ENCODE results near the gene FPGT.
"Not testable (repeated sequence)": the region's sequence is repeated elsewhere in the genome, so short reads cannot be mapped to it uniquely, and the experiment has no call there.

The FPGT gene

GRCh38 chr1:74197657-74198552 lies at the start of gene FPGT, which contains the start of gene LRRIQ3:
Gene FPGT, plus strand, starts transcription at chr1:74198242. Its CDS starts 37 bp downstream, at chr1:74198279.
Gene LRRIQ3, minus strand, starts transcription at chr1:74198176. Its CDS starts 14,492 bp downstream, at chr1:74183684.
- DNase-seq: peak; percentile 85 to 90

DNA sequence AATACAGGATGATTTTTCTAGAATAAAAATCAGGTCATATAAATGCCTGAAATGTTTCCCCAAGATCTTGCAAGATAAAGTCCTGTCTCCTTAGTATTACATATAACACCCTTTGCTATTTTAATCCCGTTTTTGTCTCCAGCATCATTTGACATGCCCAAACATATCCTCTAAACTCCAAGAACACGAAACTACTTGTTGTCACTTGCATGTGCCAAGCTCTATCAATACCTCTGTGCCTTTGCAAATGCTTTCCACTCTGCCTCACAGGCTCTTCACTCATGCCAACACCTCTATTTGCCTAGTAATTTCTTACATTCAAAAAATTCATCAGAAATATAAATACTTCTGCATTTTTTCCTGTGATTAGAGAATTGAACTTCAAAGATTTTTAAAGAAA lies 38.0 kb upstream of the FPGT start:
- no peak for DNase-seq

DNA sequence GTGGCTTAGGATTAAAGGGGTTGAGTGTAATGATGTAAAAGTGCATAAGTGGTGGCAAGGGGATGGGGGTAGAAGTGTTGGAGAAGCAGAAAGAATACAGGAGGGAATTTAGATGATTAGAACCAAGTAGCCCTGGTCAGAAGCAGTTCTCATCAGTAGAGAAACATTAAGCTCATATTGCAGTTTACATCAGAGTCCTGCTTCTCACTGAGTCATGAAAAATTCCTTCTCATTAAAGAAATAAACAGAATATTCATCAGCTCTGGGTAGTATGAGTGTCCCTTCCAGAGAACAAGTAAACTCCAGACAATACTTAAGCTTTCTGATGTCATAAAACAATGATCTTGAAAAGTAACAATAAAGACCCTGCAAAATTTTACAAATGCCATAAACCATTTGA lies 36.5 kb upstream of the FPGT start:
- DNase-seq: no peak

GRCh38 chr1:74162333-74162732 lies 35.7 kb upstream of the FPGT start:
- no peak for DNase-seq

DNA sequence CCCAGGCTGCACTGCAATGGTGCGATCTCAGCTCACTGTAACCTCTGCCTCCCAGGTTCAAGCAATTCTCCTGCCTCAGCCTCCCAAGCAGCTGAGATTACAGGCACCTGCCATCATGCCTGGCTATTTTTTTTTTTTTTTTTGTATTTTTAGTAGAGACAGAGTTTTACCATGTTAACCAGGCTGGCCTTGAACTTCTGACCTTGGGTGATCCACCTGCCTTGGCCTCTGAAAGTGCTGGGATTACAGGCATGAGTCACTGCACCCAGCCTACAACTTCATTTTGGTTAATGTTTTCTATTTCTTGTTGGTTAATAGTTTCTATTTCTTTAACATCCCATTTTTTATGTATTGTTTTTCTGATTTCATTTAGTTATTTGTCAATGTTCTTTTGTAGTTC lies 23.6 kb upstream of the FPGT start:
- DNase-seq: not testable (repeated sequence)

DNA sequence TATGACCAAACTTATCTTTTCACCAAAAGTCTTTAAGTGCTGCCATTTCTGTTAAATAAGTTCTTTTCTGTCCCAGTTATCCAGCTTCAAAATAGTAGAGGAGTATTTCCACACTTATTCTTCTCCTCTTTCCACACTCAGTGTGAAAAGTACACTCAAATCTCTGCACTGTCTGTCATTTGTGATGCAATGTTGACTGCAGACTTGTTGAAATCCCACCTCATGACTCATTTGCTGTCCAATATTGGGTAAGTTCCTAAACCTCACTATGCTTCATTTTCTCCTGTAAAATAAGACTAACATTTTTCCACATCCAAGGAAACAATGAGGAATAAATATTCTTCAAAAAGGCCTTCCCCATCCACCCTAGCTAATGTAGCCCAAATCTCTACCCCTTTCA lies 17.6 kb upstream of the FPGT start:
- DNase-seq: peak in 1 of 2 experiments; percentile 22

DNA sequence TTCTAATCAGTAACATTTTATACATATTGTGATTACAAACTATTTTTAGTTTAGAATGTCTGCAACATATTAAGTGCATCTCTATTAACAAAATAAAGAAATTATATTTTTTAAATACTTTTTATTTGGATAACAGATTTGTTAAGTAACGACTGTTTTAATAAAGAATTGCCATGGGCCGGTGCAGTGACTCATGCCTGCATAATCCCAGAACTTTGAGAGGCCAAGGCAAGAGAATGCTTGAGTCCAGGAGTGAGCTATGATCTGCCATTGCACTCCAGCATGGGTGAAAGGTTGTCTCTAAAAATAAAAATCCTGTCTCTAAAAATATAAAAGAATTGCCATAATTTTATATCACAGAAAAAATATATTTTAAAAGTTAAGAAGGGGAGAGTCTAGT lies 4.1 kb upstream of the FPGT start:
- no peak for DNase-seq

DNA sequence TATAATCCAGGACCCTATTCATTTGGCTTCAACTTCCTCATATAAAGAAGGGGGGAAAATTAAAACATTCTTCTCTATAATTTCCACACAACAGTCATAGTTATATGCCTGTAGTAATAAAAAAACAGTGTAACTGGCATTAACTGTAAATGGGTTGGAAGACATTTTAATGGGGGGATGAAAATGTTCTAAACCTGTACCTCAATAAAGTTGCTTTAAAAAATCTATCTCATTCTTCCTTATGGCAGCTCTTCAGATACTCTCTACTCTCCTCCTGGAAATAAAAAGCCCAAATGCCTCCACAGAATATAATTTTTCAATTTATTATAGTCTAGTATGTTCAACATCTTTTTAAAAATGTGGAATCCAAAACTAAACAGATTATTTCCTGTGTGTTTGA lies 2.7 kb upstream of the FPGT start:
- no peak for DNase-seq

GRCh38 chr1:74197255-74197654 lies 787 bp upstream of the FPGT start:
- no peak for DNase-seq

DNA sequence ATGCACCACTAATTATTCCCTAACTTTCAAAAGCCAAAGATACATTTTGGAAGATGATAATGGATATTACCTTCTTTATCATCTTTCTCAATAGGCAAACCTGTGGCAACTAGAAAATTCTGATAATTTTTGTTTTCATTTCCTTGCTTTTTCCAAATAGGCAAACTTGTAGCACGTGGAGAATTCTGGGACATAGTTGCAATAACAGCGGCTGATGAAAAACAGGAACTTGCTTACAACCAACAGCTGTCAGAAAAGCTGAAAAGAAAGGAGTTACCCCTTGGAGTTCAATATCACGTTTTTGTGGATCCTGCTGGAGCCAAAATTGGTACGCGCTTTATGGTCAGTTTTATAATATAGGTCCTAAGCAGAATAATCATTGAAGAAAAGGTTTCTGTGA lies 1.5 kb downstream of the FPGT start:
- peak; percentile 43 to 60 for DNase-seq

DNA sequence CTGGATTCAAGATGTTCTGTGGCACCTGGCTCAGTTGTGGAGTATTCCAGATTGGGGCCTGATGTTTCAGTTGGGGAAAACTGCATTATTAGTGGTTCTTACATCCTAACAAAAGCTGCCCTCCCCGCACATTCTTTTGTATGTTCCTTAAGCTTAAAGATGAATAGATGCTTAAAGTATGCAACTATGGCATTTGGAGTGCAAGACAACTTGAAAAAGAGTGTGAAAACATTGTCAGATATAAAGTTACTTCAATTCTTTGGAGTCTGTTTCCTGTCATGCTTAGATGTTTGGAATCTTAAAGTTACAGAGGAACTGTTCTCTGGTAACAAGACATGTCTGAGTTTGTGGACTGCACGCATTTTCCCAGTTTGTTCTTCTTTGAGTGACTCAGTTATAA lies 7.2 kb downstream of the FPGT start:
- no peak for DNase-seq

DNA sequence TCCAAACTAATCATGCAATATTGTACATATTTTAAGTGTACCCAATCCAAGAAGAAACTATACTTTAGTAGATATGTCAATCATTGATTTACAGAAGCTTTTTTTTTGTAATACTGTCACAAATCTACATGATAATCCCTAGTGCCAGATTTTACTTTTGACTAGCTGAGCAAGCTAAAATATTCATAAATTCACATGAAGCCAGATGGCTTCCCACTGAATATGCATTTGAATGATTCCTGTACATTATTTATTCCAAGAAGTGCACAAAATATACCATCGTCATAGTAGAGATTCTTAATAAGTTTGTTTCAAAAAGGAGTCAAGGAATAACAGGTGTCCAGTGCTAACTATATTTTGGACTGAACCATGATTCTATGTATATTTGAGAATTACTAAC lies 17.2 kb downstream of the FPGT start:
- no peak for DNase-seq

DNA sequence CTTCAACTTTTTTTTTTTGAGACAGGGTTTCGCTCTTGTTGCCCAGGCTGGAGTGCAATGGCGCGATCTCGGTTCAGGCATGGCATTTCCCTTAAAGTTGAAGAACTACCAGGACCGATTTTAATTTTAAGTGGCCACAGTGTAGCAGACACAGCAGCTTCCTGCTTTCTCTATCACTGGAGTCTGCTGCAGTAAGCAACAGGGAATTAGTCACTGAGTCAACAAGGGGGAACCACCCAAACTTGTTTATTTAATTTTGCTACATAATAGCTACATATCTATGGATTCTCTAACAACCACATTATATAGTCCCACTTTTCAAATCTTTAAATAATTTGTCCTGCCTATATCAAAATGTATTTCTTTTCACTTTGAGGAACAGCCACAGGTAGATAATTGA lies 24.7 kb downstream of the FPGT start:
- DNase-seq: no peak

DNA sequence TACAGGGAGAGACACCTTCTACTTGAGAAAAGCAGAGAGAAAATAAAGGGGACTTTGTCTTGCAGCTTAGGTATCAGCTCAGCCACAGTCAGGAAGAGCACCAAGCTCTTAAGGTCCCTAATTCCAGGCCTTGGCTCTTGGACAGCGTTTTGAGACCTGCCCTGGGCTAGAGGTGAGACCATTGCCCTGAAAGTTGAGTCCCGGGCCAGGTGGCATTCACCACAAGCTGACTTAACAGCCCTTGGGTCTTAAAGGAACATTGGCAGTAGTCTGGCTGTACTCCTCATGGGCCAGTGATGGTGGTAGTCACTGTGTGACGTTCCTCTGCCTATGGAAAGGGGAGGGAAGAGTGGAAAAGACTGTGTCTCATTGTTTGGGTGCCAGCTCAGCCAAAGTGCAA lies 25.4 kb downstream of the FPGT start:
- DNase-seq: no peak

DNA sequence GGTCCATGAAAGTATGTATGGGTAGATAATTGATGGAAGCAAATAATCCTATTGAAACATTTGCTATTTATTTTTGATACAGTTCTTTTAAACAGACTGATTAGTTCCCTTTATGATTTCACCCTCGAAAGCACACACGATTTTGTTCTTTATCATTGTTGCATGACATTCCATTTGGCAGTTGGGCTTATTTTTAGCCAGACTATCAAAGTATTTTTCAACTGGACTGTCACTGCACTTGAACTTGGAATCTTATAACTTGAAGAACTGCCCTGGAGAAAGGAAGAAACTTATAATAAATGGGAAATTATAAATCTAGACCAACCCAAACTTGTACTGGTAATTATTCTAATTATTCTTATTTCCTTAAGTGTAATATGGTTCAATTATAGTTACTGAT lies 37.1 kb downstream of the FPGT start, which contains the start of gene TNNI3K:
Gene TNNI3K (plus strand): TSS at position 235 of the 400 bp plus-strand sequence. CDS start 65 bp downstream, at position 300.
- no peak for DNase-seq

DNA sequence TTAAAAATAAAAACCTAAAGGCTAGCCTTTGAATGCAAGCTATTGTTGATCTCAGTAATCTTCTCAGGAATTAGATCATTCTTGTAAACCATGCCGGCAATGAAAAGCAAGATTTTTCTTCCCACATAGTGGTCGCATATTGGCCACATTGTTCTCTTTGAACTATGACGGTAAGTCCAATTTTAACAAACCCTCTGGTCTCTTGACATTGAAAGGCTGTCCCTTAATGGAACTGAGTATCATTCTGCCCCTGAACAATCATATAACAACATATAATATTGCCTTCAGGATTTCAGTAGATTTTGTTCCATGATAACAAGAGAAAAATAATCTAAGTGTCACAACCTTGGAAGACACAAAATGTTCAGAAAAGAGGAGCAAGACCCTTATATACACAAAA lies 38.4 kb downstream of the FPGT start:
- DNase-seq: no peak

DNA sequence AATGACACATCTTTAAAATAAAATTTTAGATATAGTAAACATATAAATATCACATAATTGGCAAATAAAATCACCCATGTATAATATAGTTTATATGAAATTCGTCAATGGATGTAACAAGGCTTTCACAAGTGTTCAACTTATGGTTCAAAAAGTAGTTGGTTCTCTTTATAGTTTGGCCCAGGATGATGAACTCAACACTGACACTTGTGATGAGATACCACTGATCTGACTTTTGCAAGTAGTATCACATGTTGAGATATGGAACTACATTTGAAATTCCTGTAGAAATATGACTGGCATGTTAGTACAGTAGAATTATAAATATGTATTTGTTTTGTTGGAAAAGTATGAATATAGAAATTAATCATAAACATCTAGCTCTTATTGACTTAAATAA lies 39.0 kb downstream of the FPGT start:
- DNase-seq: no peak

DNA sequence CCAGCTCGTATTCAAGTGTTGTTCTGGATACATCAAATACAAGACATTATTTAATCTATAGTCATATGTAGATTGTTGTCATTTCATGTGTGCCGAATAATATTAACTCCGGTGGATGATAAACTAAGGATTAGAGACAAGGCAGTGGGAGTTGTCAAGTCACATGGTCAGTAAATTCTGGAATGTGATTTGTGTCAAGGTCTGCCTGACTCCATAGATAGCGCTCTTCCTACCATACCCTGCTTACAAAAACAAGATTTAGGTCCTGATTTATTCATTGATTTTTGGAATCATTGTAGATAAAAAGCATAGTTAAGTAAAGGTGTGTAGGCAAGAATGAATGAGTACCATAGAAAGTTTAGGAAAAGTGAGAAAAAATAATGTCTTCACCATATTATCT lies 39.7 kb downstream of the FPGT start:
- no peak for DNase-seq

DNA sequence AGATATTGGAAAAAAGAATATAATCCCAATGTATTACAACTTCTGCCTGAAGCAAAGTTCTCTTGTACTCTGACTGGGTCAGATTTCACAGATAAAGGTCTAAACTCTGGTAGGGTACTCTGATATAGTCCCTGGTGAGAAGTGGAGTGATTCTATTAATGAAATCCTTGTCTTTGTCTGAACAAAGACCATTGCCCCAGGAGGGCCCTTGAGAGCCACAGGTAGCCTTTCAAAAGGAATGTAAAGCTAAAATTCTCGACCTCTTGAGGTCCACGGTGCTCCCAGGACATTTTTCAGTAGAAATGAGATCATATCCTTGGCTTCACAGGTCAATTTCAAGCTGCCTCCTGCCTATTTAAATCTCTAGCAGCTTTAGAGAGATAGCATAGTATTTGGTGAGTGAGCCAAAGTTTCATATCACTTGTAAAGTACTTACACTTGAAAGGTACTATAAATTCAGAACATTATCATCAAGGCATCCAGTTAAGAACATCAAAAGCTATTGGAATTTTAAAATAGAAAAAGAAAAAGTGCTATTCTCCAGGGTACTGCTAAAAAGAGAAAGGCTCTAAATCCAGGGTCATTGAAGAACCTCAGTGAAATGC lies 47.2 kb downstream of the FPGT start:
- DNase-seq: no peak

DNA sequence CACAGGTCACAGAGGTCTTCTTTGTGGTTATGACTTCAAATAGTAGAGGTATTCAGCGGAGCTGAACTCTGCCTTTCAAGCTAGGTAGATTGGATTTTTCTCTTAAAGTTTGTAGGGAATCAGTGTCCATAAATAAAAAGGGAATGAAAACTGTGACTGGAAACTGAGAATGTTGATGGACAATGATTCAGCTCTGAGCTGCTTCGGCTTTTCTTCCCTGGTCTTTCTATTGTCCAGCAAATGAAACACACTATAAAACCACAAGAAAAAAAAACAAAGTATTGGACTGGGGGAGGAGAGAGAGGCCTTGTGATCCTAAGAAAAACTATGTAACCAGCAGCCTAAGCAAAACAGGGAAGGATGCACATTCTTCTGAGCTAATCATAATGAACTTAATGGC lies 48.3 kb downstream of the FPGT start:
- DNase-seq: no peak

GRCh38 chr1:74247881-74248528 lies 50.0 kb downstream of the FPGT start:
- DNase-seq: no peak

GRCh38 chr1:74253243-74253824 lies 55.3 kb downstream of the FPGT start:
- not testable (repeated sequence) for DNase-seq
